ENCODE data around the gene ZNF136. TPM values are rescaled to one million over a fixed set of nuclear protein-coding genes. Genes with fewer than 3 reads are reported as not detected.

Gene ZNF136
- total and polyA plus RNA-seq, 2 donors (not counting 3 experiments of a cell fraction or from before 2014, with no cell fraction given) = 0.92 to 3.5 TPM

DNA sequence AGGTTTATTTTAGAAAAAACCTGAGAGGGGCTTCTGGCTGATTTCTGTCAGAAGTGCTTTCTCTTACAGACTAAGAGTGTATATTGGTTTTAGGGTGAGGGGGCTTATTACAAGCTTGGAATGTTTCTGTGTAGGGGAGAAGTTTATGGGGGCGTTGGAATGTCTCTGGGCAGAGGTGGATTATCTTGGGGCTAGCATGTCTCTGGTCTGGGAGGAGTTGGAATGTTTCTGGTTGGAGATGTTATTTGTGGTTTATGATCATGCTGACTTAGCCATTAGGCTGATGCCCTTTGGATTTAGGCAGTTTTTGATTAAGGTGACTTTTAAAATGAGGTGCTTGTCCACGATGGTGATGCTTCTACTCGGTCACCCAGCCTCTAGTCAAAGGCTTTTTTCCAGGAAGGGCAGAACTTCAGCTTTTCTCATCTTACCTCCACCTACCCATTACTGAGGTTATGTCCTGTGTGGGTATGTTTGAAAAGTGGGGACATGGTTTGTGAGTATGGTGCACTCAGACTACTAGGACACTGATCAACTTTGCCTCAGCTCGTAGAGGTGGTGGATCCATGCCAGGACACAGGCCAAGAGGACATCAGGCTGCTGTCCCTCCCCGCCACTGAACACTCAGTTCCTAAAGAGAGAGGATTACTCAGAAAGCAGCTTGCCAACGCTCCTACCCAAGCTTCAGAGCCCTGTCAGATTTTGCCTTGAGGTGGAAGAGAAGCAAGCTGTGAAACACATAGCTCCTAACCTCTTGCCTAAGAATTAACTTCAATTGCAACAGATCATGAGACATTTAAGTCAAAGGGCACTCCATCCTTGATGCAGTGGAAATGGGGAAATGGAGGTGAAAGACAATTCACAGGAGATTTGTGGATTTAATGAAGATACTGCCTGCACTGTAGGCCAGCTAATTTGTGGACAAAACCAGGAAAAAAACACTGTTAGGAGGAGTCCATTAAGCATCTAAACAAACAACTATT, 68.1 kb downstream of the ZNF136 start:
- intact Hi-C loops (cut with micrococcal nuclease) = no loop called here
- CTCF ChIA-PET = no interaction called here
- no peak for FAIRE-seq

More for the DNA sequence above, 68.1 kb downstream of the ZNF136 start:
- no peak overlapping the region for H3K4me2 ChIP-seq (ENCODE audit: insufficient read depth, low read length)
- no peaks in the 10 kb centered on the region for H4K20me1 ChIP-seq (replicated peaks; ENCODE audit: control insufficient read depth, extremely low read depth, insufficient read depth, low read length)
- H3K9me1 ChIP-seq (replicated peaks; ENCODE audit: control insufficient read depth, extremely low read depth, insufficient read depth, low read length) = no peaks in the 10 kb centered on the region
- no peaks in the 10 kb centered on the region for H3K79me2 ChIP-seq (ENCODE audit: control insufficient read depth, insufficient read depth, low read length)
- POLR2A ChIA-PET = no interaction called here
- H3K27ac ChIP-seq (ENCODE audit: insufficient read depth, low read depth, low read length) = no peak overlapping the region
- H2AFZ ChIP-seq (ENCODE audit: low read depth, low read length) = no peak overlapping the region
- H3K9me3 ChIP-seq (replicated peaks; ENCODE audit: control insufficient read depth, insufficient read depth, low read length) = peaks cover 2% of the 10 kb centered on the region
- H3K27me3 ChIP-seq (ENCODE audit: control insufficient read depth in 2 of 2, insufficient read depth in 2 of 2, low read length in 2 of 2) = no peaks in the 10 kb centered on the region
- no peaks in the 10 kb centered on the region for H3K36me3 ChIP-seq (ENCODE audit: control insufficient read depth in 2 of 2, extremely low read depth in 1 of 2, insufficient read depth in 2 of 2, low read length in 2 of 2)
- H3K9ac ChIP-seq (replicated peaks; ENCODE audit: extremely low read depth, insufficient read depth, low read length) = no peak overlapping the region
- dilution Hi-C loops (cut with MboI; ENCODE audit: extremely low pct_ligation_motif_present, low sequenced_read_pairs) = no loop called here
- no peak overlapping the region for H3K4me3 ChIP-seq (replicated peaks in 1 of 3; ENCODE audit: insufficient read depth in 1 of 3, low read depth in 1 of 3, low read length in 3 of 3)
- no TSS peak for BruUV-seq (replicated peaks)
- DNase-seq (ENCODE audit: low read depth, low spot score) = no peak
- no peaks in the 10 kb centered on the region for H3K4me1 ChIP-seq (ENCODE audit: control insufficient read depth, extremely low read depth, insufficient read depth, low read length)
- TF ChIP-seq POLR2AphosphoS5 (IDR thresholded peaks at IDR 0.05; ENCODE audit: insufficient read depth, low read depth, low read length) = no peak
- TF ChIP-seq, protein P1, sequence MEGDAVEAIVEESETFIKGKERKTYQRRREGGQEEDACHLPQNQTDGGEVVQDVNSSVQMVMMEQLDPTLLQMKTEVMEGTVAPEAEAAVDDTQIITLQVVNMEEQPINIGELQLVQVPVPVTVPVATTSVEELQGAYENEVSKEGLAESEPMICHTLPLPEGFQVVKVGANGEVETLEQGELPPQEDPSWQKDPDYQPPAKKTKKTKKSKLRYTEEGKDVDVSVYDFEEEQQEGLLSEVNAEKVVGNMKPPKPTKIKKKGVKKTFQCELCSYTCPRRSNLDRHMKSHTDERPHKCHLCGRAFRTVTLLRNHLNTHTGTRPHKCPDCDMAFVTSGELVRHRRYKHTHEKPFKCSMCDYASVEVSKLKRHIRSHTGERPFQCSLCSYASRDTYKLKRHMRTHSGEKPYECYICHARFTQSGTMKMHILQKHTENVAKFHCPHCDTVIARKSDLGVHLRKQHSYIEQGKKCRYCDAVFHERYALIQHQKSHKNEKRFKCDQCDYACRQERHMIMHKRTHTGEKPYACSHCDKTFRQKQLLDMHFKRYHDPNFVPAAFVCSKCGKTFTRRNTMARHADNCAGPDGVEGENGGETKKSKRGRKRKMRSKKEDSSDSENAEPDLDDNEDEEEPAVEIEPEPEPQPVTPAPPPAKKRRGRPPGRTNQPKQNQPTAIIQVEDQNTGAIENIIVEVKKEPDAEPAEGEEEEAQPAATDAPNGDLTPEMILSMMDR (IDR thresholded peaks at IDR 0.05; ENCODE audit: extremely low read depth in 1 of 2, insufficient read depth in 1 of 2, low read depth in 1 of 2, low read length in 2 of 2) = no peak
- TF ChIP-seq GATA2 (IDR thresholded peaks at IDR 0.05; ENCODE audit: insufficient read depth, insufficient read length, low read depth, low read length) = no peak
- TF ChIP-seq FOS (IDR thresholded peaks at IDR 0.05; ENCODE audit: borderline replicate concordance, insufficient read depth, low read length) = no peak
- TF ChIP-seq POLR2A (IDR thresholded peaks at IDR 0.05; ENCODE audit: low read depth, low read length) = no peak
- TF ChIP-seq, protein P2, sequence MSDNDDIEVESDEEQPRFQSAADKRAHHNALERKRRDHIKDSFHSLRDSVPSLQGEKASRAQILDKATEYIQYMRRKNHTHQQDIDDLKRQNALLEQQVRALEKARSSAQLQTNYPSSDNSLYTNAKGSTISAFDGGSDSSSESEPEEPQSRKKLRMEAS (IDR thresholded peaks at IDR 0.05; ENCODE audit: insufficient read depth, insufficient read length) = no peak
- TF ChIP-seq MYC (IDR thresholded peaks at IDR 0.05; ENCODE audit: low read depth, low read length) = no peak
- no peak for TF ChIP-seq EZH2 (IDR thresholded peaks at IDR 0.05; ENCODE audit: borderline replicate concordance, low read depth, low read length, severe bottlenecking)
- no peak for TF ChIP-seq JUN (IDR thresholded peaks at IDR 0.05; ENCODE audit: borderline replicate concordance, insufficient read depth, insufficient read length, low read depth)
